Measurements from ENCODE around the gene RFX3.

The RFX3 gene

GRCh38 chr9:3180696-3181048, 345.1 kb downstream of the RFX3 start:
- no peak for DNase-seq (ENCODE audit: low read depth)
- no peak for TF ChIP-seq CTCF (IDR thresholded peaks at IDR 0.05; ENCODE audit: low read length, missing control alignments)
- H3K4me3 ChIP-seq (replicated peaks; ENCODE audit: low read depth, low read length), result no peak overlapping the region

- no peak for TF ChIP-seq CTCF (IDR thresholded peaks at IDR 0.05; ENCODE audit: low read length, missing control alignments)
- DNase-seq (ENCODE audit: low read depth), result no peak
- H3K4me3 ChIP-seq (replicated peaks; ENCODE audit: low read depth, low read length), result no peak overlapping the region
Observed at GRCh38 chr9:3179711-3180110, 346.1 kb downstream of the RFX3 start.

- H3K4me3 ChIP-seq (replicated peaks; ENCODE audit: low read depth, low read length), result no peak overlapping the region
- no peak for DNase-seq (ENCODE audit: low read depth)
- no peak for TF ChIP-seq CTCF (IDR thresholded peaks at IDR 0.05; ENCODE audit: low read length, missing control alignments)
Observed at GRCh38 chr9:3177936-3178335, 347.9 kb downstream of the RFX3 start.

DNA sequence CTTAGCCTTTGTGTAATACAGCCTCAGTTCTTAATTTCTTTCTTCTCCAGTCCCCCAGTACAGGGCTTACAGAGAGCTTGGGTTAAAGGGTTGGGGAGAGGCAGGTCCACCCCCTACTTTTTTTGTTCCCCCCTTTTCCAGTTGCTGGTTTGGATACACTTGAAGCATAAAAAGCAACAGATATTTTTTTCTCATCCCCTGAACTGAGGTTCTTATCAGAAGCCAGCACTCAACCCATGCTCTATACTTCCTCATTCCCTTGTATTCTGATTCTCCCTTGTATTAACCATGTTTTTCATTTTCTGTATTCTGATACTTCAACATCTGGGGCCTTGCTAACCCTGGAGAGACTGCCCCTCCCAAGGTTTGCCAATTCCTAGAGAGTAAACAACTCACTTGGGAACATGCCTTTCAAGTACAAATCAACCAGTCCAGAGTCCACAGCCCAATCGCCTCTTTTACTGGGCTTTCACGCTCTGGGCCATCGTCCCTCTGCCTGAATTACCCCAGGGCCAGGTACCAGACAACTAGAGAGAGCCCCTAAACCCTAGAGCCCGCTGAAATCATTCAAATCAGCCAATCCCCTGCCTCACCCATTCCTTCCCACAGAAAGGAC, 348.5 kb downstream of the RFX3 start:
- no peak for DNase-seq (ENCODE audit: low read depth)
- no peak for TF ChIP-seq CTCF (IDR thresholded peaks at IDR 0.05; ENCODE audit: low read length, missing control alignments)
- H3K4me3 ChIP-seq (replicated peaks; ENCODE audit: low read depth, low read length), result no peak overlapping the region

GRCh38 chr9:3173374-3173773, 352.4 kb downstream of the RFX3 start:
- no peak for TF ChIP-seq CTCF (IDR thresholded peaks at IDR 0.05; ENCODE audit: low read length, missing control alignments)
- H3K4me3 ChIP-seq (replicated peaks; ENCODE audit: low read depth, low read length), result no peak overlapping the region
- no peak for DNase-seq (ENCODE audit: low read depth)

GRCh38 chr9:3170819-3171218, 355.0 kb downstream of the RFX3 start:
- TF ChIP-seq CTCF (IDR thresholded peaks at IDR 0.05; ENCODE audit: low read length, missing control alignments), result no peak
- no peak overlapping the region for H3K4me3 ChIP-seq (replicated peaks; ENCODE audit: low read depth, low read length)
- no peak for DNase-seq (ENCODE audit: low read depth)
